Measurements from ENCODE around the gene TPRG1.
"Not testable (repeated sequence)": the region's sequence is repeated elsewhere in the genome, so short reads cannot be mapped to it uniquely, and the experiment has no call there.

TPRG1 gene

DNA sequence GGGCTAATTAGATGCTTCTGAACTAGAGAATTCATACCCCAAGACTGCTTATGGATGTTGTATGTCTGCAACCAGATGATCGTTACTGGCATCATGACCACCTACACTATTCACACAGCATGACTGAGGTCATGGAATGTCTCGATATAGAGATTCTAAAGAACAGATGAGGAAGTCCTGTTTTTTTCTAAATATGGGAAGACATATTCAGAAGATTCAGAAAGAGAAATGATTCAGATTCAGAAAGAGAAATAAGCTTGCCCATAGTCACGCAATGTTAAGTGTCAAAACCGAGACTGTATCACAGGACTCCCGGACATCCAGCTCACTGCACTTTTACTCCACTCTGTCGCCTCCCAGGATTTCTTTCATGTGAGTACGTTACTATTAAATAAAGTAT is 136.2 kb downstream of the TPRG1 start:
- in situ Hi-C loops (cut with MboI; ENCODE audit: low sequenced_read_pairs): no loop called here

DNA sequence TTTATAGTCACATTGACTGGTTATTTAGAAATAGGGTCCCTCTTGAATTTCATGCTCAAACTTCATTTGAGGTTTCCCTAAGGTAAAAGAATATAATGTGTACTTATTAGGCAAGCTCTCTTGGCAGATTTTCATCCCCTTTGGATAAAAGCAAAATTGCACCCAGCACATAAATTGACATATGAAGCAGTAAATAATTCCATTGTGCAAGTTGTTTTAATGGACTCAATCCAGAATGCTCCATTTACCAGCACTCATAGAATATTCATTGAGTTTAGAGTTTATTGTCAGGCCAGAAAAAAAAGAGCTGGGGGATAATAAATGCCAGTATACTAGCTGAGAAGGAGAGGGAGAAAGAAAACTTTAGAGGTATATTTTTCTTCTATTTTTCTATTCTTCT is 136.8 kb downstream of the TPRG1 start:
- in situ Hi-C loops (cut with MboI; ENCODE audit: low sequenced_read_pairs): no loop called here

DNA sequence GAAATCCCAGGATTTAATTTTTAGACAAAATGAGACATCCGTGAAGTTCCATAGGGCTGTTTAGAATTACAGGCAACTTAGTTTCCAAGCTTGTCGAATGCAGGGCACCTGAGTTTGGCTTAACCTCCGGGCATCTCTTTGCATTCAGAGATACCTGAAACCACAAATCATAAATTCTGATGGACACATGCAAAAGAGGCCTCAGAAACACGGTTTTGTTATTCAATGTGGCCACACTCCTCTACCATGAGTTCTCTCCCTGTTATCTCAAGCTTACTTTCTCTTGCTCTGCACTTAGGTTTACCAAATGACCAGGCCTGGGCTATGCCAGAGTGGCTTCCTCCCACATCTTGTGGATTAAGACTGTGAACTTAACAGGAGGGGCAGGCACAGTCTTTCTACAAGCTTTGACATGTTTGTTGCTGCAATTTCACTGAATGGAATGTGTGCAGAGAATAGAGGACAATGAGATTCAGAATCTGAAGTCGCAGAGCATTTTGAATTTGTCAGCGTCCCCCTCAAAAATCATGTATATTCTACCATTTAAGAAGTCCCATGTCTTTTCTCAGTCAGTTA is 137.7 kb downstream of the TPRG1 start:
- in situ Hi-C loops (cut with MboI; ENCODE audit: low sequenced_read_pairs): no loop called here

DNA sequence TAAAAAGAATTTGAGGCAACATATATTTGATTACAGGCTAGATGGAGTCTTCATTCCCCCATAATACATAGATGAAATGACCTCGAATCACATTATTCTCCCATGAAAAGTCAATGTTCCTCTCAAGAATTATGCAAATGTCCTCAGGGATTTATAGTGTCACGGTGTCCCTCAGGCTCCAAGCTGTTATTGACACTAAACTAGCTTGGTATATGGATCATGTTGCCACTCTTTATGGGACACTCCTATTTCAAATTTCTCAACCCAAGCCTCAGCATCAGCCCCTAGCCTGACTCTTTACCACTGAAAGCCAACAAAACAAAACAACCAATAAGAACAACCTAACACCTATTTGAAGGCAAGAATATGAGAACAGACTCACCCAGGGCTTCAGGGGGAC is 139.8 kb downstream of the TPRG1 start:
- in situ Hi-C loops (cut with MboI; ENCODE audit: low sequenced_read_pairs): no loop called here

DNA sequence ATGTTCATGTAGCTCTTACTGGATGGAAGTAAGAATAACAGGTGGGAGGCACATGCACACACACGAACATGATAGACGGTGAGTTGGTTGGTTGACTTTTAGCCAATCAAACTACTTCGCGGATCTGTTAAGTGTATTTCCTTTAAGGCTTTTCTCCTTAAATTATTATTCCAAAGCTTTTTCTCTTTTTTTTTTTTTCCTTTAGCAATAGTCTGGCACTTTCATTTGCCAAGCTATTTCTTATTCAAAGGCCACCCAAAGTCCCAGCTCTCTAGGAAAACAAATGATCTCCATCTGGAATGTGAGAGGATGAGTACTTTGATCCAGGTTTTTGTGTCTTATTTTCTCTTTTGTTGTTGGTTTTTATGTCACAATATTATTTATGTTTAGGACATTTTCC is 141.1 kb downstream of the TPRG1 start:
- in situ Hi-C loops (cut with MboI; ENCODE audit: low sequenced_read_pairs): no loop called here

DNA sequence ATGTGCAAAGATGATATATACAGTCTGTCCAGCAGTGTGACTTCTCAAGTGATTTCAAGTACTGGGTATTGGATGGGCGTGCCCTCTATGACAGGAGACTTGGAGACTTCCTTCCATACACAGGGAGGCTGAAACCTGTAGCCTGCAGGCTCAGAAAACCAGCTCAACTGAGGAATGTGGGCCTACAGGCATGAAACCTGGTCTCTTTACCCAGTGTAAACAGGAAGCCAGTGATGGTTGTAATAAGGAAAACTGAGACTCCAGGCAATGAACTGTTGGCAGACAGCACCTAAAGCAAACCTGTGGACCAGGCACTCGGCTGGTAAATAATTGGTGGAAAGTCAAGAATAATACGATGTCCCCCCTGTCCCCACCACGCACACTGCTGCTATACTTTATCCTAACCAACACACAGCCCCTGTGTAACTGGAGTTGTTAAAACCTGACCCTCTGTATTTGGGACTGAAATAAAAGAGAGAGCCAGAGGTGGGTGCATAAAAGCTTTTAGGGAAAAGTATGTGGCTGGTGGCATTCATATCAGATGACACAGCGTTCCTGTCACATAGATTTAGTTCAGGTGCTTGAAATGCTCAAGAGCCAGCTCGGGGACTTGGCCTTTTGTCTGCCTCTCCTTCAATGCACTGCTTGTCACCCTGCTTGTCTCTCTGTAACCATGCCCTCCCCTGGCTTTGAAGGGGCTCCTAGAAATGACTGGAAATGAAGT is 144.7 kb downstream of the TPRG1 start:
- in situ Hi-C loops (cut with MboI; ENCODE audit: low sequenced_read_pairs): no loop called here

DNA sequence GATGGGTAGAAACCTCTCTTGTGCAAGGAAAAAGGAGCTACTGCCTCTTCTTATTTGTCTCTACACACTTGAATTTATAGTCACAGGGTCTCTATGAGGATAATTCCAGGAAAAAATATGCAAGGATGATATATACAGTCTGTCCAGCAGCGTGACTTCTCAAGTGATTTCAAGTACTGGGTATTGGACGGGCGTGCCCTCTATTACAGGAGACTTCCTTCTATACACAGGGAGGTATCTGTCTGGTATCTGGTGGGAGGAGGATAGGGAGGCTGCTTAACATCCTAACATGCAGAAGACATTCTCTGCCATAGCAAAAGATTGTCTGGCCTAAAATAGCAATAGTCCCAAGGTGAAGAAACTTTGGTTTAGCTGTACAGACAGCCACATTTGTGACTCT is 146.1 kb downstream of the TPRG1 start:
- in situ Hi-C loops (cut with MboI; ENCODE audit: low sequenced_read_pairs): no loop called here

DNA sequence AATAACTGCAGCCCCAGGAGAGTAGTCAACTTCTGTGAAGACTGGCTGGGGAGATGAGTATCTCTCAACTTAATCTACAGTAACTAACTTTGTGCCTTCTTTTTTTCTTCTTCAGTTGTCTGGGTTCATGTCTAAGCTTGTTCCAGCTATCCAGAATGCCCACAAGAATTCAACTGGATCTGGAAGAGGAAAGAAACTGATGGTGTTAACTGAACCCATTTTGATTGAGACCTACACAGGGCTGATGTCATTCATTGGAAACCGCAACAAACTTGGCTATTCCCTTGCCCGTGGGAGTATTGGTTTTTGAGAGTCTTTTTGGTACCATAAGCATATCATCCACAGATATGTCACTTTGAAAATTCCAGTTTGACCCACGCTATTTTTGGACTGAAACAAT is 148.7 kb downstream of the TPRG1 start:
- in situ Hi-C loops (cut with MboI; ENCODE audit: low sequenced_read_pairs): no loop called here

DNA sequence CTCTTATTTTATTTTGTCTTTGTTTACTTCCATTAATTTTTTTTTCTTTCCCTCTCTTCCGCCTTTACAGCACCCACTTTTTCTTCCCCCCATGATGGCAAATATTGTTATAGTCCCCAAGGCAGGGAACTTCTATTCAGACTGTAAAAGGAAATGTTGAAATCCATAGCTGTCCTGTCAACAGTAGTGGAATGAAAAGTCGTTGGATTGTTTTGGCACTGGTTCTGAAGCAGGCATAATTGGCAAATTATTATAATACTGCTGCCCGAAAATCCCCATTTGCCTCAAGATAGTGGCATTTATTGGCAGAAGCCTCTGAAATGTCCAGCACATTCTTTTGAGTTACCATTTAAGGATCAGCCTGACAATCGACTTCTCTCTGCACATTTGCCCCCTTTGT is 150.6 kb downstream of the TPRG1 start:
- in situ Hi-C loops (cut with MboI; ENCODE audit: low sequenced_read_pairs): no loop called here

DNA sequence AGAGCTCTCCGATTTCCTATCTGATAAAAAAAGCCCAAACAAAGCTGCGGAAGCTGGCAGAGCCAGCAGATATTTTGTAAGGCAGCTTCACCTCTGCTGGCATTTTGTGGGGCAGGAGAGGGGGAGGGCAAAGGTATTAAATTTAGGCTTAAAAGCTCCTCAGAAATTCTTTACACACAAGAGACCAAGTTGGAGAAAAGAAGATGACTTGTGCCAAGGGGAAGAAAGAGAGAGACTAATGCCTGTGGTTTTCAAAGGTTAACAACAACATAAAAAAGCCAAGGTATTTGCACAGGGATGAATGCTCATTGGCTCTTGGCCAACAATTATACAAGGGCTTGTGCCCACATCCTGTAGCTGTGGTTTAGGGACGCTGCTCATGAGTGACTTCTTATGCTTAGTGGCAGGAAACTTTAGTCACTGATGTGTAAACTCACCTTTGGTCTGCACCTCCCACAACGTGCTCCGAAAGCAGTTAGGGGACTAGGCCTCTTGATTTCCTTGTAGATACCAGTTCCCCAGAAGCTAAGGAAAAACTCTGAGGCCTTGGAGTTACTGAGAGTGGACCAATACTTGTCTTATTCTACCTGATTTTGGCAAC is 152.9 kb downstream of the TPRG1 start:
- in situ Hi-C loops (cut with MboI; ENCODE audit: low sequenced_read_pairs): no loop called here

DNA sequence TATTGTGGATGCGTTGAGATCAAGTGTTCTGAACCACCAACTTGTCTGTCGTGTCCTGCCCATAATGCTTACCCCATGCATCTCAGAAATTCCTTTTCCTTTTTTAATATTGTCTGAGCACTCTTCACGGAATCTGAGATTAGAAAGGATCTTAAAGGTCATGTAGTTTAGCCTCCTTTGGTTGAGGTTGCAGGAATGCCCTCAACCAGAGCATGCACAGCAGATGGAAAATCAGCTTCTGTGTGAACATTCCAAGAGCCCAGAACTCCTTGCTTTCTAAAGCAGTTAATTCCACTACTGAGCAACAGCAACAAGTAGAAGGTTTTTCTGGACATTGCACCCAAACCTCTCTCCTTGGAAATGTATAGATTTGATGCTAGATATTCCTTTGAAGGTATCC is 153.7 kb downstream of the TPRG1 start:
- in situ Hi-C loops (cut with MboI; ENCODE audit: low sequenced_read_pairs): no loop called here

DNA sequence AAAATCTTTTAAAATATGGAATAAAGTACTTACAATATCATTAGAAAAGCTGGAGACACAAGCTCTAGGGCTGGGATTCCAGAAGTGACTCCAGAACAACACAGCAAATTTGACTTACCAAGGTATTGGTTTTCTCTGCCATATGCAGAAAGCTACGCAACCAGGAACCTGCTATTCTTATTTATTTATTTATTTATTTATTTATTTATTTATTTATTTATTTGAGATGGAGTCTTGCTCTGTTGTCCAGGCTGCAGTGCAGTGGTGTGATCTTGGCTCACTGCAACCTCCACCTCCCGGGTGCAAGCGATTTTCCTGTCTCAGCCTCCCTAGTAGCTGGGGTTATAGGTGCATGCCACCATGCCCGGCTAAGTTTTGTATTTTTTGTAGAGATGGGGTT is 157.9 kb downstream of the TPRG1 start:
- in situ Hi-C loops (cut with MboI; ENCODE audit: low sequenced_read_pairs): not testable (repeated sequence)

DNA sequence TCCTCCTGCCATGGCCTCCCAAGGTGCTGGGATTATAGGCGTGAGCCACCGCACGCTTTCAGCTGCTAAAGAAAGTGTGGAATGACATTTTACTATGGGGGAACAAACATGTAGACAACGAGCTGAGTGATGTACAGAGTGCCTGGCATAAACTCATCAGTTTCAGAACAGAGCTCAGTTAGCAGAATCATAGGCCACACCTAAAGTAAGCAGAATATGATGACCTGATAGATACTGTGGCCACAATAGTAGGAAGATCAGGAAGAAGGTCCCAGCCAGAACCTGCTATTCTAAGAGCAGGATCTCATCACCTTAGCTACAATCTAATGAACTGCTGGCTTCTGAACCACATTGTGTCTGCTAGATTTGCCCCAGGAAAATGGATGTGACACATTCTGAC is 158.3 kb downstream of the TPRG1 start:
- in situ Hi-C loops (cut with MboI; ENCODE audit: low sequenced_read_pairs): no loop called here

DNA sequence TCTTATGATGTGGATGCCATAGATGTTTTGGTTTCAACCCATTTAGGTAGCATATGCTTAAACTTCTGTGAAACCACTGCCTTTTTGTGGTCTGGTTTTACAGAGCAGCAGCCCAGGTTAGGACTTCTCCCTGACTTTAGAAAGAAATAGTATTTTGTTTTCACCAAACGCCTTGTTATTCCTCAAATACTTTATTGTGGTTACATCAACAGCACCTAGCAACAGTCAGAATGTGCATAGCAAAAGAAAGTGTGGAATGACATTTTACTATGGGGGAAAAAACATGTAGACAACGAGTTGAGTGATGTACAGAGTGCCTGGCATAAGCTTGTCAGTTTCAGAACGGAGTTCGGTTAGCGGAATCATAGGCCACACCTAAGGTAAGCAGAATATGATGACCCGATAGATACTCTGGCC is 159.2 kb downstream of the TPRG1 start:
- in situ Hi-C loops (cut with MboI; ENCODE audit: low sequenced_read_pairs): no loop called here

DNA sequence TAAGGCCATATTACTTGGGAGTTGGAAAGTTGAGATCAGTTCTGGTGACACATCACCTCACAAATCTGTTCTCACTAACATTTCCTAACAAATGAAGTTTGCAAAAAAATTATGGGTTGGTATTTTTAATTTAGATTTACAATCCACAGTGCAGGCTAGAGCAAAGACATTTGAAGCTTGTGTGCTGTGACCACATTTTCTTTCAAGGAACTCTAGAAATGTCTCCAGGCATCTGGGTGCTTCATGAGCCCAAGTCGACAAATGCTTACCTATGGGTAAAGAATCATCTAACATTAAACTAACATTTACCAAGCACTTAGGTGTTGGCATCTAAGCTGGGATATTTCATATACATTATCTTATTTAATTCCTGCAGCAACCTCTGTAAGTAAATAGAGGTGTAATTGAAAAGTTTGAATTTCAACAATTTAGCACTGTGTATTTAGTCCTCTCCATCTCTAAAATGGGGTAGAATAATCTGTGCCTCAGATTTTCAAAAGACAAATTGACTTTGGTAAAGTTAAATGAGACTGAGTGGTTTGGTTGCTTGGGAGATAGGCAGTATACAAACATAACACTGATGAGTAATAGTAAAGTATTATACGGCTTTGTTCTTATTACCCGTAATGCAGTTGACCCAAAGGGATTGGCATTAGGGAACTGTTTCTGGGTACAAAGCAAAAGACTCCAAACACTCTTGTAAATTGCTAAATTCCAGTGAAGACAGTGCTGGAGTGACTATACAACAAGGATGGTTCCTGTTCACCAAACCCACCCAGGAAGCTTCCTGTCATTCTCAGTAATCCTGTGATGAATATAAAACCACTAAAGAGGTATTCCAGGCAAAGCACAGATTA is 162.5 kb downstream of the TPRG1 start:
- in situ Hi-C loops (cut with MboI; ENCODE audit: low sequenced_read_pairs): no loop called here

DNA sequence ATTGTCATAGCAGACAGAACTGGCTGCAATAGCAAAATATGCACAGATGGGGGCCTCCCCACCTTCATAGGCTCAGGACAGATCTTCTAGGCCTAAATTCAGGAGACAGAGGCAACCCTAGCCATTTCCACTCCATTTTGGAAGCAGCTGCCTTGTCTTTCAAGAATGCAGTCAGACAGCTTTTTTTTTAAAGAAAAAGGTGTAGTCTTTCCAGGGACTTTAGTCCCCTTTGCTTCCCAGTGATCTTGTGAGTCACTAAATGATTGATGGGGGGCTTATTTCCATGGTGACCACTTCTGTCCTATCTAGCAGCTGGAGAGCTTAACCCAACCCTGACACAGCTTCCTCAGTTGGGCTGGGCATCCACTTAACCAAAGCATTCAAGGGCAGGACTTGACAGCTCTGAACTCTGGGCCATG is 165.9 kb downstream of the TPRG1 start:
- in situ Hi-C loops (cut with MboI; ENCODE audit: low sequenced_read_pairs): no loop called here

DNA sequence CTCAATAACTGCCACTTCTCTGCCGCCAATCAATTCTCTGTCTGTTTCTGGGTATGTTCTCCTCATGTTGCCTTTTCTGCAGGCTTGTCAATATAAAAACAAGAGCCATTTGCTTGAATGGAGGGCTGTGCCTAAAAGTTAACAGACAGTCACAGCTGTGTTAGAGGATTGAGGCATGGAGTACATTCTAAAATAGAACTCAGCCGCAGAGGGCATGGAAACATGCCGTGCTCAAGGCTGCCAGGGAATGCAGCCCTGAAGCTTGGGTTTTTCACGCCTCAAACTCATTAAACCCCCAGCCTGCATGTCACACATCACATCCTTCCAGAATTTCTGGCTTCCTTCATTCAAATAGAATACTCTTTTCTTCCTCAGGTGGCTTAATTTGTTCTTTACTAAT is 166.6 kb downstream of the TPRG1 start:
- in situ Hi-C loops (cut with MboI; ENCODE audit: low sequenced_read_pairs): no loop called here

DNA sequence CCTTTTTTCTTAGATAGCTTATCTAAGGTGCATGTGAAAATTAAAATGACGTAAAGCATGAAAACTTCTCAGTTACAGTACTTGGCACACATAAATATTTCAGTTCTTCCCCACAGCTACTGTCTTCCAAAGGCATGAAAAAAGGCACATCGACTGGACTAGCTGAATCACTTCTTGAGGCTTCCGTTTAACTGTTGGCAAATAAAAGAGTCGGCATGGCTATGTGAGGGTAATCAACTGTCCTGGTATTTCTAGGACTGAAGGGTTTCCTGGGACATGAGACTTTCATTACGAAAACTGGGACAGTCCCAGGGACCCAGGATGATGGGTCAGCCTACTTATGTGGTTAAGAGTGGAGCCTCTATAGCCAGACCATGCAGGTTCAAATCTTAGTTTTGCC is 168.2 kb downstream of the TPRG1 start:
- in situ Hi-C loops (cut with MboI; ENCODE audit: low sequenced_read_pairs): no loop called here

DNA sequence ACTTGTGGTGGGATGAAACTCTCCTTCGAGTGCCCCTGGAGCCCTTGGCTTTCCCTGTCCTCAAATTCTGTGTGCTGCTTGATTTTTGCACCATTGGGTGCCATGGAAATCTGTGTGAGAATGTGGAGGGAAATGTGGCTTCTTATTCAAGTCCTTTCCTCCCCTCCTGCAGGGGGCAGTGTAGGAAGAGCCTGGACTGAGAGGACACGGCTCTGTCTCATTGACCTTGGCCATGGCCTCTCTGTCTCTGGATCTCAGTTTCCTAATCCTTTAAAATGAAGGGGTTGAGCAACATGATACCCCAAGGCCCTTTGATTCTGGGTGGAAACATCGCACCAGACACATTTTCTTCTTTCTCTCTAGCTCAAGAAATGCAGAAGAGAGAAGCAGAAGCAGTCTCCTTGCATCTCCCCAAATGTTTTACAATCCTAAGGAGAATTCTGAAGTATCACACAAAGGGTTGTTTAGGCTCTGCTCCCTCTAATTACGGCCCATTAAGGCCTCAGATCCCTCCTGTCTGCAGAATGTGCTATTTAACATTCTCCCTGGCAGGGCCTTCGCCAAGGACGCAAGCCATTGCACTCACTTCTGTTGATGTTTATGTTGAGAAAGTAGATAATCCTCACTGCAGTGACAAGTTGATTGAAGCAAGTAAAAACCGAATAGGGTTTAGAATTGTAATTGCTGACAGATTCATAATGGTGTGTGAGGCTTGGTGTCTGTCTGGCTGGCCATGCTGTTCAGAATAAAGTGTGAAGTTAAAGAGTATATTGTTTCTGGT is 169.1 kb downstream of the TPRG1 start:
- in situ Hi-C loops (cut with MboI; ENCODE audit: low sequenced_read_pairs): no loop called here

DNA sequence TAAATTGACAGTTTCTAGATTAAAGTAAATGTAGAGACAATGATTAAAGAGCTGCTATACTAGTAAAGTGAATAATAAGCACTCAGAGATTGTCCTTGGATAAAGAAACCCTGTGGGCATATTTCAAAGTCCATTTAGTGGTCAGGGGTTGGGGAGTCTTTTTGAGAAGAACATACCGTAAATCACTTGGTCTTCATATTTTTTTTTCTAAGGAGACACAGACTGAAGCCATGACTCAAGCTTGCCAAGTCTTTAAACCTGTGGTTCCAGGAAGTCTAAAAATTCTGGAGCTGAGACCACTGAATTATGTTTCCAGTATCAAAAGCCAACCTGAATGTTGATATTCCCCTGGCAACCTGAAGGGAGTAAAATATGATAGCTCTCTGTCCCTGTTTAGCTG is 171.0 kb downstream of the TPRG1 start:
- in situ Hi-C loops (cut with MboI; ENCODE audit: low sequenced_read_pairs): no loop called here

DNA sequence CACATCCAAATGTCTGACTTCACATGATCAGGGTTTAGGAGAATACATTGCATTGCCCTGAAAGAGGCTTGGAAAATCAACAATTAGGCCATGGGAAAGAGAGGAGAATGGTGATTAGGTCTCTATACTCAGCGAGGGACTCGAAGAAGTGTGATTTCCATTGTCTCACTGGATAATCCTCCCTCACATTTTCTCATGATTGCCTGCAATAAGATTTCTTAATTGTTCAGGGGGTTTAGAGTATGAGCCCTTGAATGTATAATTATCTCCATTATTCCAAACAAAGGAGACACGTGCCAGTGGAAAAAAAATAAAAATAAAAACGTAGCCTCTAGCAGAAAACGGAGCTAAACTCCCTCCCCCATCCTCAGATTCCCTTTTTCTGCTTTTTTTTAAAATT is 173.2 kb downstream of the TPRG1 start:
- in situ Hi-C loops (cut with MboI; ENCODE audit: low sequenced_read_pairs): no loop called here
